ENCODE measurements around the gene BICC1.

The BICC1 gene

GRCh38 chr10:58615237-58615935 lies 102.7 kb downstream of the BICC1 start:
- no peak overlapping the region for H3K4me3 ChIP-seq
- in situ Hi-C loops (cut with MboI; ENCODE audit: low sequenced_read_pairs) = no loop called here
- H3K4me1 ChIP-seq = no peaks in the 10 kb centered on the region
- no peak for DNase-seq (ENCODE audit: low spot score in 2 of 2)
- no peaks in the 10 kb centered on the region for H3K9me3 ChIP-seq
- no peaks in the 10 kb centered on the region for H3K36me3 ChIP-seq (replicated peaks)
- no peaks in the 10 kb centered on the region for H3K27me3 ChIP-seq (ENCODE audit: low read depth)

DNA sequence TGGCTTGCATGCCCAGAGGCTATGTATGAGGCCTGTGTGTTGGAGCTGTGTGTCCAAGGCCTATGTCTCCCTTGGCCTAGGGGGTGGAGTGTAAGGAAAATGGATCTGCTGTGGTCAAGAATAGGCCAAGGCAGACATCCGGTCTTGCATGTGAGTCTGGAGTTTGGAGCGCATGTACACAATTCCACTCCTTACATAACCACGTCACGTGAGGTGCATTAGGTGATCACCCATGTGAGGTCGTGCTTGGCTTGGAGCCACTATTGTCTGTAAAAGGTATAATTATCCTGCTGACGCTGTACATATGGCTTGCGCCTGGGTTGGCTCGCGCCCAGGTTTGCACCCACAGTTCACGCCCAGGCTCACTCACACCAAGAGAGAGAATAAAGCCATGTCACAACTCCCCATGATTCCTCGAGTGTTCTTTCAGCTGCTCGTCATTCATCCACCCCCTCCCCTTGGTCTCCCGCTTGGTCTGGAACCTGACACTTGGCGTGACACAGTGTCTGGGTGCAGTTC lies 105.5 kb downstream of the BICC1 start:
- in situ Hi-C loops (cut with MboI; ENCODE audit: low sequenced_read_pairs) = no loop called here
- no peaks in the 10 kb centered on the region for H3K4me1 ChIP-seq
- H3K36me3 ChIP-seq (replicated peaks) = no peaks in the 10 kb centered on the region
- DNase-seq (ENCODE audit: low spot score in 2 of 2) = no peak
- H3K9me3 ChIP-seq = no peaks in the 10 kb centered on the region
- no peaks in the 10 kb centered on the region for H3K27me3 ChIP-seq (ENCODE audit: low read depth)
- H3K4me3 ChIP-seq = no peak overlapping the region

GRCh38 chr10:58621379-58622077 lies 108.9 kb downstream of the BICC1 start:
- Histone ChIP-seq H3K4me1 (no peaks in the 10 kb centered on the region), H3K27me3 (ENCODE audit: low read depth) (no peaks in the 10 kb centered on the region), H3K4me3 (no peak overlapping the region), H3K9me3 (no peaks in the 10 kb centered on the region), H3K36me3 (replicated peaks) (no peaks in the 10 kb centered on the region)
- DNase-seq (ENCODE audit: low spot score in 2 of 2) = no peak
- in situ Hi-C loops (cut with MboI; ENCODE audit: low sequenced_read_pairs) = no loop called here

DNA sequence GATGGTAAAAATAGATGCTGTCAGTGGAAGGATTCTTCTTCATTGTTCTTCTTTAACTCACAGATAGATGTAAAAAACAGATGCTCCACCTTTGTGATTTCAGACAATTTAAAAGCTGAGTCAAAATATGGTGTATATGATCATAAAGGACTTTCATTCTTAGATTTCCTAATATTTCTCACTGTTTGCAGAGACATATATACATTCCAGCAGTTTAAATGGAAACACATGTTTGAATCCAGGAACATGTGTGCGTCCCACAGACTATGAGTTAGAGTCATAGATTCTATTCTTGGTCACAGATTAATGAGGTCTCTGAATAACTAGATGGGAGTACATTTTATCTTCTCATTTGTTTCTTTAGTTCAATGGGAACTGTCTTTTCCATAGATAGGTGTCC lies 109.6 kb downstream of the BICC1 start:
- Histone ChIP-seq H3K4me3 (no peak overlapping the region), H3K27me3 (ENCODE audit: low read depth) (no peaks in the 10 kb centered on the region), H3K9me3 (no peaks in the 10 kb centered on the region), H3K4me1 (no peaks in the 10 kb centered on the region), H3K36me3 (replicated peaks) (no peaks in the 10 kb centered on the region)
- DNase-seq (ENCODE audit: low spot score in 2 of 2) = no peak
- in situ Hi-C loops (cut with MboI; ENCODE audit: low sequenced_read_pairs) = no loop called here

DNA sequence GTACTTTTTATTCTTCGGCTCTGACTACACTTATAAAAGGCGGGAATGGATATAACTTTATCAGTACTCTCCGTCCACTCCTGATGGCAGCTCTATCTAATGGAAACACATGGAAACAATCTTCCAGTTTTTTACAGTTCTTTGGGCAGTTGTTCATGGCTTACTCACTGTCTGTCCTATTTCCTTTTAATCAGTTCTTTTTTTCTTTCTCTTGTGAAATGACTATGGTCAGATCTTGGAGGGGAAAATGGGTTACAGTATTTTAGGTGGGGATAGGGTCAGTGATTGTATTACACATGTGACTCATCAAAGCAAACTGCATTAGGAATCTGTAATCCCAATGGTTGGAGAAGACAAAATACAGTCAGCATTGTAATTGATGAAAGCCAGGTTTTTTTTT lies 112.4 kb downstream of the BICC1 start:
- H3K36me3 ChIP-seq (replicated peaks) = no peaks in the 10 kb centered on the region
- no peak overlapping the region for H3K4me3 ChIP-seq
- no peaks in the 10 kb centered on the region for H3K9me3 ChIP-seq
- no peaks in the 10 kb centered on the region for H3K27me3 ChIP-seq (ENCODE audit: low read depth)
- DNase-seq (ENCODE audit: low spot score in 2 of 2) = no peak
- in situ Hi-C loops (cut with MboI; ENCODE audit: low sequenced_read_pairs) = loop anchor here (25.0 kb wide), 1 partner anchor 213 kb away; no protein-coding TSS in a partner anchor
- no peaks in the 10 kb centered on the region for H3K4me1 ChIP-seq

- no peak for DNase-seq (ENCODE audit: low spot score in 2 of 2)
- H3K4me3 ChIP-seq = no peak overlapping the region
- in situ Hi-C loops (cut with MboI; ENCODE audit: low sequenced_read_pairs) = loop anchor here (25.0 kb wide), 1 partner anchor 215 kb away; no protein-coding TSS in a partner anchor
- H3K4me1 ChIP-seq = peaks cover 15% of the 10 kb centered on the region
- H3K9me3 ChIP-seq = no peaks in the 10 kb centered on the region
- H3K27me3 ChIP-seq (ENCODE audit: low read depth) = no peaks in the 10 kb centered on the region
- H3K36me3 ChIP-seq (replicated peaks) = no peaks in the 10 kb centered on the region
These were observed 114.7 kb downstream of the BICC1 start for GRCh38 chr10:58627392-58627791.

GRCh38 chr10:58631715-58632114 lies 119.0 kb downstream of the BICC1 start:
- Histone ChIP-seq H3K4me3 (no peak overlapping the region), H3K27me3 (ENCODE audit: low read depth) (no peaks in the 10 kb centered on the region), H3K36me3 (replicated peaks) (no peaks in the 10 kb centered on the region), H3K9me3 (no peaks in the 10 kb centered on the region), H3K4me1 (peaks cover 15% of the 10 kb centered on the region)
- in situ Hi-C loops (cut with MboI; ENCODE audit: low sequenced_read_pairs) = loop anchor here (25.0 kb wide), 1 partner anchor 219 kb away; no protein-coding TSS in a partner anchor
- peak in 1 of 2 experiments; percentile 8 for DNase-seq (ENCODE audit: low spot score in 2 of 2)

GRCh38 chr10:58632216-58632615 lies 119.5 kb downstream of the BICC1 start:
- Histone ChIP-seq H3K4me1 (peaks cover 15% of the 10 kb centered on the region), H3K4me3 (no peak overlapping the region), H3K36me3 (replicated peaks) (no peaks in the 10 kb centered on the region), H3K27me3 (ENCODE audit: low read depth) (no peaks in the 10 kb centered on the region), H3K9me3 (no peaks in the 10 kb centered on the region)
- no peak for DNase-seq (ENCODE audit: low spot score in 2 of 2)
- in situ Hi-C loops (cut with MboI; ENCODE audit: low sequenced_read_pairs) = loop anchor here (25.0 kb wide), 1 partner anchor 220 kb away; no protein-coding TSS in a partner anchor

GRCh38 chr10:58637352-58637751 lies 124.7 kb downstream of the BICC1 start:
- Histone ChIP-seq H3K9me3 (no peaks in the 10 kb centered on the region), H3K27me3 (ENCODE audit: low read depth) (no peaks in the 10 kb centered on the region), H3K36me3 (replicated peaks) (no peaks in the 10 kb centered on the region), H3K4me1 (peaks cover 21% of the 10 kb centered on the region), H3K4me3 (no peak overlapping the region)
- in situ Hi-C loops (cut with MboI; ENCODE audit: low sequenced_read_pairs) = loop anchor here (25.0 kb wide), 1 partner anchor 225 kb away; no protein-coding TSS in a partner anchor
- DNase-seq (ENCODE audit: low spot score in 2 of 2) = peak; percentile 6 to 18

DNA sequence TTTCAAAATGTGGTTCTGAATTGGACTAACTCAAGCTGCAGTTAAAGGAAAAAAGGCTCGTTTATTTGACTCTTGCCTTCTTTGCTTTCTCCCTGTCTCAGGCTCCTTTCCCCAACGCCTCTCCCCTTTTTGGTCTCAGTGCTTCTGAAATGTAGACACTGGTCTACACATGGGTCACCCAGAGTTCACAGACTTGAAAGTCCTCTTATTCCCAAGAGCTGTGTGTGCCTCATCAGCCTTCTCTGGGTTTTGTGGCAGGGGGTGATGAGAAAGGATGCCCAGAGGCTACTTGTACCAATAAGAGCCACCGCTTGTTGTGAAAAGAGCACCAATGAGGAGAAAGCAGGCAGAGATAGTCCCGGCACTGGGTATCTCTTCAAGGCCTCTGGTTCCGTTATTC lies 125.7 kb downstream of the BICC1 start:
- no peaks in the 10 kb centered on the region for H3K36me3 ChIP-seq (replicated peaks)
- H3K9me3 ChIP-seq = no peaks in the 10 kb centered on the region
- H3K27me3 ChIP-seq (ENCODE audit: low read depth) = no peaks in the 10 kb centered on the region
- H3K4me3 ChIP-seq = no peak overlapping the region
- DNase-seq (ENCODE audit: low spot score in 2 of 2) = no peak
- in situ Hi-C loops (cut with MboI; ENCODE audit: low sequenced_read_pairs) = loop anchor here (25.0 kb wide), 1 partner anchor 226 kb away; no protein-coding TSS in a partner anchor
- peaks cover 21% of the 10 kb centered on the region for H3K4me1 ChIP-seq

GRCh38 chr10:58641095-58641531 lies 128.4 kb downstream of the BICC1 start:
- in situ Hi-C loops (cut with MboI; ENCODE audit: low sequenced_read_pairs) = loop anchor here (25.0 kb wide), 1 partner anchor 229 kb away; no protein-coding TSS in a partner anchor
- H3K9me3 ChIP-seq = no peaks in the 10 kb centered on the region
- no peaks in the 10 kb centered on the region for H3K36me3 ChIP-seq (replicated peaks)
- H3K27me3 ChIP-seq (ENCODE audit: low read depth) = no peaks in the 10 kb centered on the region
- no peak overlapping the region for H3K4me3 ChIP-seq
- peak; percentile 39 to 57 for DNase-seq (ENCODE audit: low spot score in 2 of 2)
- peaks cover 21% of the 10 kb centered on the region for H3K4me1 ChIP-seq

- Histone ChIP-seq H3K4me1 (peaks cover 21% of the 10 kb centered on the region), H3K36me3 (replicated peaks) (no peaks in the 10 kb centered on the region), H3K27me3 (ENCODE audit: low read depth) (no peaks in the 10 kb centered on the region), H3K4me3 (no peak overlapping the region), H3K9me3 (no peaks in the 10 kb centered on the region)
- in situ Hi-C loops (cut with MboI; ENCODE audit: low sequenced_read_pairs) = loop anchor here (25.0 kb wide), 1 partner anchor 229 kb away; no protein-coding TSS in a partner anchor
- DNase-seq (ENCODE audit: low spot score in 2 of 2) = peak in 1 of 2 experiments; percentile 25
These were observed 129.0 kb downstream of the BICC1 start for GRCh38 chr10:58641708-58642107.

- DNase-seq (ENCODE audit: low spot score in 2 of 2) = no peak
- peaks cover 21% of the 10 kb centered on the region for H3K4me1 ChIP-seq
- in situ Hi-C loops (cut with MboI; ENCODE audit: low sequenced_read_pairs) = loop anchor here (25.0 kb wide), 1 partner anchor 230 kb away; no protein-coding TSS in a partner anchor
These were observed 129.6 kb downstream of the BICC1 start for GRCh38 chr10:58642283-58642682.

More at GRCh38 chr10:58642283-58642682, 129.6 kb downstream of the BICC1 start:
- Histone ChIP-seq H3K27me3 (ENCODE audit: low read depth) (no peaks in the 10 kb centered on the region), H3K9me3 (no peaks in the 10 kb centered on the region; the same call in 1 of the 2 replicates), H3K36me3 (replicated peaks) (no peaks in the 10 kb centered on the region), H3K4me3 (no peak overlapping the region)

Measured in HAP-1 (cell line).